Stomach (tissue), 9 donors: Measurements from ENCODE around the gene THEMIS. TPM values are rescaled to one million over a fixed set of nuclear protein-coding genes. Genes with fewer than 3 reads are reported as not detected.

Experiments
- DNase-seq, 2 donors: peaks; one replicate each; pipeline versions ENCODE4 v3.0.0 to v3.0.0-alpha.2; 2013 to 2019
- H3K27ac ChIP-seq, 5 donors: fragments of 200-600 bp in 4 of 5; sonication (generic) in 4 of 5; one replicate each; pipeline ENCODE4 v1.5.1; 2013 to 2019; ENCODE audit warnings: mild to moderate bottlenecking in 1 of 5, moderate library complexity in 1 of 5
- H3K27me3 ChIP-seq, 3 donors: fragments of 200-600 bp; sonication (generic); one replicate each; pipeline ENCODE4 v1.5.1; 2017 to 2019; ENCODE audit warnings: mixed run types in 1 of 3
- H3K36me3 ChIP-seq, 4 donors: fragments of 200-600 bp; sonication (generic); 1 replicate in 3 of 4; 2 replicates in 1 of 4; pipeline ENCODE4 v1.5.1; 2016 to 2019
- H3K4me1 ChIP-seq, 4 donors: fragments of 200-600 bp; sonication (generic); one replicate each; pipeline ENCODE4 v1.5.1; 2016 to 2019
- H3K4me3 ChIP-seq, 4 donors: fragments of 200-600 bp; sonication (generic) in 3 of 4; one replicate each; pipeline ENCODE4 v1.5.1; 2016 to 2019; ENCODE audit warnings: mild to moderate bottlenecking in 1 of 4
- H3K9me3 ChIP-seq, 4 donors: fragments of 200-600 bp; sonication (generic); one replicate each; pipeline ENCODE4 v1.5.1; 2016 to 2019
- CTCF ChIP-seq, 7 experiments: fragments of 450-650 bp in 4 of 7; fragments of 200-600 bp in 3 of 7; sonication (generic) in 3 of 7; IDR thresholded peaks; one replicate each; pipeline ENCODE4 v1.5.1; 2016 to 2019; ENCODE audit warnings: antibody characterized with exemption in 7 of 7, control low read depth in 2 of 7, mild to moderate bottlenecking in 1 of 7
- EP300 ChIP-seq: sonication (generic); formaldehyde crosslinking; IDR thresholded peaks from one replicate; pipeline ENCODE4 v1.6.1; 2017; ENCODE audit warnings: antibody characterized with exemption
- POLR2A ChIP-seq, 4 donors: fragments of 450-650 bp; IDR thresholded peaks; one replicate each; pipeline ENCODE4 v1.6.1; 2016; ENCODE audit warnings: antibody characterized with exemption in 4 of 4, control low read depth in 2 of 4, mild to moderate bottlenecking in 1 of 4, moderate library complexity in 1 of 4
- POLR2AphosphoS5 ChIP-seq, 3 donors: sonication (generic); formaldehyde crosslinking; IDR thresholded peaks; one replicate each; pipeline ENCODE4 v1.6.1; 2016; ENCODE audit warnings: antibody characterized with exemption in 3 of 3
- WGBS, 5 donors: extraction: QIAGEN DNeasy Blood & Tissue Kit in 3 of 5; methylation state at CpG; one replicate each; pipeline versions ENCODE4 v1.1.5 to v1.1.7; 2013 to 2018; 5-methylcytosine and 5-hydroxymethylcytosine counted together
- intact Hi-C: fragments of 100-400 bp; cut with DNase I; formaldehyde crosslinking; loops from one replicate; pipeline ENCODE4 v1.15.1; 2023; ENCODE audit warnings: low total_unique reads
- polyA plus RNA-seq, 3 donors: library from polyadenylated mRNA; stranded (reverse); fragments of 200-250 nt; gene quantifications; one replicate each; pipeline ENCODE4 v1.2.3, GENCODE V29; 2013
- total RNA-seq, 5 donors: library from RNA; depleted of rRNA; stranded (reverse); fragments of >200 nt; gene quantifications; one replicate each; pipeline versions ENCODE4 v1.1.0 to v1.2.3, GENCODE V29; 2014 to 2016
- donor health status: healthy with polysubstance abuse.
- donor health status: Bipolar disorder and iron deficiency.
- donor health status: healthy.

Gene THEMIS
- total and polyA plus RNA-seq, 8 donors = 0.08 to 18.3 (median 0.89) TPM; not detected in 1

DNA sequence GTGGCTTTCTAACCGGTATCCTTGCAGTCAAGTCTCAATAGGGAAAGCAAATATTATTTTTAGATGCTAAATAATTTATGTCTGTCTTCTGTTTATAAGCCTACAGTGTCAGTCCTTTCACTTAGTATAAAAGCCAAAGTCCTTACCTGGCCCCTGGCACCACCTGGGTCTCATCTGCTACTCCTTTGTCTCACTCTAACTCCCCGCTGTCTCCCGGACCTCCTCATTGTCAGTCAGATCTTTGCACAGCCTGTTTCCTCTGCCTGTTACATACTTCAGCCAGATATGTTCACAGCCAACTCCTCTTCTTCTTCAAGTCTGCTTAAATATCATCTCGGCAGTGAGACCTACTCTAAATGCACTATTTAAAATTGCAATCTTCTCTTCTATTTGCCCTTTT lies 84.2 kb downstream of the THEMIS start:
- H3K4me3 ChIP-seq = no peak overlapping the region
- no peak overlapping the region for H3K27ac ChIP-seq
- 72 to 88% (median 83%) methylated on average over 4 of the region's 4 CpGs for WGBS, 5 donors
- H3K9me3 ChIP-seq = no peaks in the 10 kb centered on the region
- intact Hi-C loops = no loop called here
- H3K4me1 ChIP-seq = no peaks in the 10 kb centered on the region
- H3K36me3 ChIP-seq = no peaks in the 10 kb centered on the region
- no peak for TF ChIP-seq POLR2AphosphoS5 (IDR thresholded peaks at IDR 0.05)
- TF ChIP-seq EP300 = no peak
- no peak for TF ChIP-seq POLR2A (IDR thresholded peaks at IDR 0.05)
- TF ChIP-seq CTCF (IDR thresholded peaks at IDR 0.05) = no peak
- no peaks in the 10 kb centered on the region for H3K27me3 ChIP-seq
- no peak for DNase-seq

DNA sequence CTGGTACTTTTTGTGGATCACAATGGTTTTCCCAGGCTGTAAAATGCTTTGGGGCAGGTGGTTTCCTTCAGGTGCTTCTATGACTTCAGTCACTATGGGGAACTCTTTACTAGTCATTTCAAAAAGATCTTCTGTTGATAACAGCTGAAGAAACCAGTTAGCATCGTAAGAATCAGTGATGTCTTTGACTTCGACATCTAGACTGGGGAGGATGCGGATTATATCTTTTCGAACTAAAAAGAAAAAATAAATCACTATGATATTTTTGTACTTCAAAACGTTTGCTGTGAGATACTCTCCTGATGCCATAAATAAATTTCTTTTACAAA lies 87.2 kb downstream of the THEMIS start:
- Histone ChIP-seq H3K9me3 (no peaks in the 10 kb centered on the region), H3K27me3 (no peaks in the 10 kb centered on the region), H3K36me3 (no peaks in the 10 kb centered on the region), H3K4me1 (no peaks in the 10 kb centered on the region), H3K27ac (no peak overlapping the region), H3K4me3 (no peak overlapping the region)
- no peak for TF ChIP-seq POLR2AphosphoS5 (IDR thresholded peaks at IDR 0.05)
- no peak for TF ChIP-seq POLR2A (IDR thresholded peaks at IDR 0.05)
- TF ChIP-seq CTCF (IDR thresholded peaks at IDR 0.05) = no peak
- TF ChIP-seq EP300 = no peak
- intact Hi-C loops = no loop called here
- WGBS, 5 donors = 84 to 89% (median 84%) methylated on average over 5 of the region's 5 CpGs
- no peak for DNase-seq

DNA sequence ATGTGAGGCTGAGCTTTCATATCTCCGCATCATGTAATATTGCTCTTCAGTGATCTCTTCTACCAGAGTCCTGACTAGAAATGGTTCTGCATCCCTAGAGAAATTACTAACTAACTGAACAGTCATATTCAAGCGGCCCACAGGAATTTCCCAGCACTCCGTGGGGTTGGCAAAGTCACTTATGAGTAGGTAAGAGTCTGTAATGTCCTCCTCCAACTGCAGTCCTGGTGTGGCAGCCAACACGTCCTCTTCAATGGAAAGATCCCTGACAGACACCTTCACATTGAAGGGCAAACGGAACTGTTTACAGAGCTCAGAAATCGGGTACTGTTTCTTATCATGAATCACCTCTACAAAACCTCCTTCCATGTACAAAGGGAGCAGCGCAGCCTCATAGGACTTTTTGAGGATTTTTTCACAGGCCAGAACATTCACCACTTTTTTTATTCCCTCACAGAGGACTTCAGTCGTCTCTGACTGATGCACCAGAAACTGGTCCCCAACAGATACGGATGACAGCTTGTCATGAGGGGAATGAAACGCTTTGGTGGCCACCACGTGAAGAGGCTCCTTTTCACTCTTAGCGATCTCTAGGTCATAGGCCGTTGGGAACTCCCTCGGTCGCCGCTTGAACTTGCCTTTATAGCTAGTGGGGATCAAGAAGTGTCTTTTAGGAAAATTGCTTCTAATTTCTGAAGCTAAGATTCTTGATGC lies 87.7 kb downstream of the THEMIS start:
- Histone ChIP-seq H3K36me3 (no peaks in the 10 kb centered on the region), H3K4me3 (no peak overlapping the region), H3K4me1 (no peaks in the 10 kb centered on the region), H3K27me3 (no peaks in the 10 kb centered on the region), H3K9me3 (no peaks in the 10 kb centered on the region), H3K27ac (no peak overlapping the region)
- DNase-seq = no peak
- WGBS, 5 donors = 77 to 84% (median 80%) methylated on average over 16 of the region's 16 CpGs
- TF ChIP-seq POLR2A (IDR thresholded peaks at IDR 0.05) (no peak), POLR2AphosphoS5 (IDR thresholded peaks at IDR 0.05) (no peak), CTCF (IDR thresholded peaks at IDR 0.05) (no peak), EP300 (no peak)
- intact Hi-C loops = no loop called here

DNA sequence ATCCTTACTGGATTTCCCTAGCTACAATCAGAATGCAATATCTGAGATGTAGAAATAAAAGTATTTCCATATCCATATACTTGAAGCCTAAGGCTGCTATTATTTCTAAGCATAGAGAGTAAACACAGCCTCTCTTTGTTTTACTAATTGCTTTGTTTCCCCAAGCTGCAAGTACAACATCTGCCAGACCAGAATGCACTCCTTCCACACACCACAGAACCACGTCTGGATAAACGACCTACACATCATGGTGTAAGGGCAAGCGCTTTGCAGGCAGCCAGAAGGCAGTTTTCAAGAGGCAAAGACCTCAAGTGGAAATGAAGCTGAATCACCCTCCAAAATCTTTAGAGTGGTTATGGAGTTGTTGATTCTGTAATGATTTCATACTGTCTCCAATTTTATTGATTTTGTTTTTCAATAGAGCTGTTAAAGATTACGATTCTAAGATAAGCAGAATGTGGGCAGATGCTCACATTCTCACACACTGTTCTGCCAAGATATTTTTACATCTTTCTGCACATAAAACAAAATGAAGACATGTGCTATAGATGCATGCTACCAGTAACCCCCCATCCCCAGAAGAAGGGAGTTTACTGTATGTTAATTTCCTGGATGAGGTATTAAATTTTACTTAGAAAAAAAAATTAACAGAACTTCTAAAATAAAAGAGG lies 88.8 kb downstream of the THEMIS start:
- WGBS, 5 donors = 54 to 60% (median 54%) methylated on average over 4 of the region's 4 CpGs

More for the DNA sequence above, 88.8 kb downstream of the THEMIS start:
- intact Hi-C loops = no loop called here
- no peak overlapping the region for H3K4me3 ChIP-seq
- no peaks in the 10 kb centered on the region for H3K9me3 ChIP-seq
- no peaks in the 10 kb centered on the region for H3K27me3 ChIP-seq
- H3K36me3 ChIP-seq = no peaks in the 10 kb centered on the region
- H3K4me1 ChIP-seq = no peaks in the 10 kb centered on the region
- TF ChIP-seq CTCF (IDR thresholded peaks at IDR 0.05) (no peak), EP300 (no peak), POLR2AphosphoS5 (IDR thresholded peaks at IDR 0.05) (no peak), POLR2A (IDR thresholded peaks at IDR 0.05) (no peak)
- no peak overlapping the region for H3K27ac ChIP-seq
- no peak for DNase-seq
